Measurements from ENCODE around the gene ITGA5. TPM values are rescaled to one million over a fixed set of nuclear protein-coding genes. Genes with fewer than 3 reads are reported as not detected.

Gene ITGA5
- total RNA-seq, 1 donor from 2014 or later = 95.0 TPM

GRCh38 chr12:54447917-54448316, 28.9 kb upstream of the ITGA5 start:
- Histone ChIP-seq H3K4me1 (no peaks in the 10 kb centered on the region), H3K9me3 (no peaks in the 10 kb centered on the region), H3K36me3 (no peaks in the 10 kb centered on the region), H3K4me3 (no peak overlapping the region), H3K27me3 (no peaks in the 10 kb centered on the region), H3K27ac (no peak overlapping the region)
- DNase-seq (ENCODE audit: extremely low spot score in 2 of 2) = no peak
- TF ChIP-seq POLR2A (IDR thresholded peaks at IDR 0.05) (no peak), POLR2AphosphoS5 (IDR thresholded peaks at IDR 0.05; ENCODE audit: insufficient read depth in 1 of 2, low read depth in 1 of 2) (no peak), CTCF (IDR thresholded peaks at IDR 0.05) (no peak)
- intact Hi-C loops (cut with DNase I) = no loop called here

- no peaks in the 10 kb centered on the region for H3K9me3 ChIP-seq
- no peaks in the 10 kb centered on the region for H3K27me3 ChIP-seq
- DNase-seq (ENCODE audit: extremely low spot score in 2 of 2) = no peak
- no peak overlapping the region for H3K4me3 ChIP-seq
- H3K4me1 ChIP-seq = no peaks in the 10 kb centered on the region
- no peak for TF ChIP-seq CTCF (IDR thresholded peaks at IDR 0.05)
- no peaks in the 10 kb centered on the region for H3K36me3 ChIP-seq
- no peak overlapping the region for H3K27ac ChIP-seq
- intact Hi-C loops (cut with DNase I) = no loop called here
Measured at GRCh38 chr12:54444206-54444605, 25.1 kb upstream of the ITGA5 start.

- Histone ChIP-seq H3K27ac (no peak overlapping the region), H3K4me1 (no peaks in the 10 kb centered on the region), H3K9me3 (no peaks in the 10 kb centered on the region), H3K36me3 (no peaks in the 10 kb centered on the region), H3K27me3 (no peaks in the 10 kb centered on the region), H3K4me3 (no peak overlapping the region)
- TF ChIP-seq POLR2A (IDR thresholded peaks at IDR 0.05) (no peak), CTCF (IDR thresholded peaks at IDR 0.05) (no peak), POLR2AphosphoS5 (IDR thresholded peaks at IDR 0.05; ENCODE audit: insufficient read depth in 1 of 2, low read depth in 1 of 2) (no peak)
- DNase-seq (ENCODE audit: extremely low spot score in 2 of 2) = no peak
- intact Hi-C loops (cut with DNase I) = no loop called here
Measured at GRCh38 chr12:54443446-54443845, 24.4 kb upstream of the ITGA5 start.

GRCh38 chr12:54442961-54443360, 23.9 kb upstream of the ITGA5 start:
- Histone ChIP-seq H3K36me3 (no peaks in the 10 kb centered on the region), H3K27me3 (no peaks in the 10 kb centered on the region), H3K27ac (no peak overlapping the region), H3K4me3 (no peak overlapping the region), H3K4me1 (no peaks in the 10 kb centered on the region), H3K9me3 (no peaks in the 10 kb centered on the region)
- no peak for DNase-seq (ENCODE audit: extremely low spot score in 2 of 2)
- intact Hi-C loops (cut with DNase I) = no loop called here
- no peak for TF ChIP-seq POLR2AphosphoS5 (IDR thresholded peaks at IDR 0.05; ENCODE audit: insufficient read depth in 1 of 2, low read depth in 1 of 2)
- no peak for TF ChIP-seq POLR2A (IDR thresholded peaks at IDR 0.05)
- no peak for TF ChIP-seq CTCF (IDR thresholded peaks at IDR 0.05)

- H3K27me3 ChIP-seq = no peaks in the 10 kb centered on the region
- intact Hi-C loops (cut with DNase I) = no loop called here
- H3K36me3 ChIP-seq = no peaks in the 10 kb centered on the region
- no peaks in the 10 kb centered on the region for H3K9me3 ChIP-seq
- no peaks in the 10 kb centered on the region for H3K4me1 ChIP-seq
- no peak overlapping the region for H3K4me3 ChIP-seq
- no peak overlapping the region for H3K27ac ChIP-seq
- no peak for DNase-seq (ENCODE audit: extremely low spot score in 2 of 2)
- TF ChIP-seq POLR2A (IDR thresholded peaks at IDR 0.05) = no peak
- TF ChIP-seq POLR2AphosphoS5 (IDR thresholded peaks at IDR 0.05; ENCODE audit: insufficient read depth in 1 of 2, low read depth in 1 of 2) = no peak
- no peak for TF ChIP-seq CTCF (IDR thresholded peaks at IDR 0.05)
Measured at GRCh38 chr12:54442099-54442498, 23.0 kb upstream of the ITGA5 start.
